GM23338 (cell line): ENCODE results near the gene NUDT11.
A peak's percentile ranks its signal among the peaks of the same experiment; 100 is the strongest.

Experiments
- CREB1 ChIP-seq: fragments of 250-450 bp; sonication (Bioruptor Pico); IDR thresholded peaks from 2 replicates; pipeline ENCODE4 v1.5.0; 2020; ENCODE audit warnings: low read depth, mild to moderate bottlenecking, moderate library complexity
- CTCF ChIP-seq, 2 experiments: fragments of 200-600 bp in 1 of 2; sonication (generic) in 1 of 2; conservative IDR thresholded peaks; 2 replicates each; pipeline versions ENCODE4 v1.5.1 to v1.6.1; 2016 to 2017; ENCODE audit warnings: antibody characterized with exemption in 2 of 2, low read depth in 2 of 2, mild to moderate bottlenecking in 2 of 2, moderate library complexity in 1 of 2
- ETS1 ChIP-seq: IDR thresholded peaks from 2 replicates; pipeline ENCODE4 v1.6.1; 2016; ENCODE audit warnings: antibody characterized with exemption
- EZH2 ChIP-seq: fragments of 200-600 bp; sonication (generic); IDR thresholded peaks from one replicate; pipeline ENCODE4 v1.8.0; 2017; ENCODE audit warnings: antibody characterized with exemption, mild to moderate bottlenecking, low read depth; ENCODE audit not compliant: unreplicated experiment
- EZH2phosphoT487 ChIP-seq: fragments of 200-600 bp; sonication (generic); IDR thresholded peaks from one replicate; pipeline ENCODE4 v1.8.1; 2018; ENCODE audit warnings: antibody characterized with exemption; ENCODE audit not compliant: unreplicated experiment
- JUNB ChIP-seq: IDR thresholded peaks from one replicate; pipeline ENCODE4 v1.6.1; 2016; ENCODE audit warnings: antibody characterized with exemption; ENCODE audit not compliant: unreplicated experiment
- POLR2AphosphoS5 ChIP-seq: IDR thresholded peaks from 2 replicates; pipeline ENCODE4 v1.6.1; 2016; ENCODE audit warnings: antibody characterized with exemption, low read depth
- REST ChIP-seq: IDR thresholded peaks from one replicate; pipeline ENCODE4 v1.6.1; 2018; ENCODE audit warnings: antibody characterized with exemption; ENCODE audit not compliant: unreplicated experiment
- STAT1 ChIP-seq: IDR thresholded peaks from one replicate; pipeline ENCODE4 v1.6.1; 2016; ENCODE audit warnings: antibody characterized with exemption; ENCODE audit not compliant: unreplicated experiment
- ZNF114 ChIP-seq: fragments of 250-450 bp; sonication (Bioruptor Pico); IDR thresholded peaks from 2 replicates; pipeline ENCODE4 v1.5.0; 2020; ENCODE audit warnings: mild to moderate bottlenecking, moderate library complexity
- ZNF462 ChIP-seq: fragments of 250-450 bp; sonication (Bioruptor Pico); IDR thresholded peaks from 2 replicates; pipeline ENCODE4 v1.5.0; 2020; ENCODE audit warnings: mild to moderate bottlenecking, moderate library complexity

- TF ChIP-seq CTCF (conservative IDR thresholded peaks at IDR 0.05; ENCODE audit: low read depth in 2 of 2) (peak; percentile 35 to 66), EZH2 (no peak), POLR2AphosphoS5 (no peak), EZH2phosphoT487 (no peak), CREB1 (CRISPR knock-in tag) (no peak), REST (no peak), JUNB (no peak), ETS1 (no peak), ZNF114 (CRISPR knock-in tag) (no peak), ZNF462 (no peak), STAT1 (no peak)
Measured at GRCh38 chrX:51461053-51462044, 35.0 kb downstream of the NUDT11 start.
